Natural killer cell (primary cell): ENCODE measurements around the gene SLC6A3. TPM values are rescaled to one million over a fixed set of nuclear protein-coding genes. Genes with fewer than 3 reads are reported as not detected.
A peak's percentile ranks its signal among the peaks of the same experiment; 100 is the strongest.

Experiments used
- ATAC-seq, 3 donors: fragments of 150-1000 bp in 2 of 3; fragments of 200-7000 bp in 1 of 3; cut with Tn5 transposase; 1 replicate in 1 of 3; 2 replicates in 2 of 3; pipeline ENCODE4 v1.10.0; 2021; ENCODE audit warnings: mild to moderate bottlenecking in 2 of 3, moderate library complexity in 2 of 3
- DNase-seq, 2 donors: peaks; one replicate each; pipeline versions ENCODE4 v3.0.0 to v3.0.0-alpha.2; 2013 to 2021; ENCODE audit warnings: mixed read lengths in 1 of 2
- H3K27ac ChIP-seq: one replicate; pipeline ENCODE4 v1.5.1; 2013; ENCODE audit warnings: mild to moderate bottlenecking, low read length
- H3K27me3 ChIP-seq: one replicate; pipeline ENCODE4 v1.6.1; 2013; ENCODE audit warnings: low read length; ENCODE audit not compliant: control insufficient read depth, insufficient read depth
- H3K36me3 ChIP-seq: one replicate; pipeline ENCODE4 v1.6.1; 2013; ENCODE audit warnings: low read length; ENCODE audit not compliant: control insufficient read depth, insufficient read depth
- H3K4me1 ChIP-seq: one replicate; pipeline ENCODE4 v1.6.1; 2013; ENCODE audit warnings: low read length; ENCODE audit not compliant: control insufficient read depth, insufficient read depth
- H3K4me3 ChIP-seq: one replicate; pipeline ENCODE4 v1.5.1; 2013; ENCODE audit warnings: low read length
- H3K9me3 ChIP-seq: one replicate; pipeline ENCODE4 v1.6.1; 2013; ENCODE audit warnings: low read length; ENCODE audit not compliant: control insufficient read depth, insufficient read depth
- H3K27ac Mint-ChIP-seq, 2 donors: one replicate each; pipeline ENCODE4 v1.8.0; 2022; ENCODE audit warnings: mild to moderate bottlenecking in 2 of 2, mixed read lengths in 2 of 2, moderate library complexity in 1 of 2
- H3K27me3 Mint-ChIP-seq, 2 donors: one replicate each; pipeline ENCODE4 v1.8.0; 2022; ENCODE audit warnings: low read depth in 2 of 2, mixed read lengths in 2 of 2
- H3K36me3 Mint-ChIP-seq: one replicate; pipeline ENCODE4 v1.8.0; 2022; ENCODE audit warnings: mixed read lengths
- H3K4me1 Mint-ChIP-seq, 2 donors: one replicate each; pipeline ENCODE4 v1.8.0; 2022; ENCODE audit warnings: mixed read lengths in 2 of 2
- H3K4me3 Mint-ChIP-seq: one replicate; pipeline ENCODE4 v1.8.0; 2022; ENCODE audit warnings: mild to moderate bottlenecking, moderate library complexity, mixed read lengths
- H3K9me3 Mint-ChIP-seq, 2 donors: one replicate each; pipeline ENCODE4 v1.8.0; 2022; ENCODE audit warnings: mixed read lengths in 2 of 2
- CTCF ChIP-seq: fragments of 200-600 bp; IDR thresholded peaks from one replicate; pipeline ENCODE4 v1.8.0; 2022; ENCODE audit warnings: antibody characterized with exemption
- WGBS: methylation state at CpG from one replicate; pipeline ENCODE4 v1.1.7; 2013; ENCODE audit warnings: missing lambda C conversion rate; ENCODE audit not compliant: insufficient coverage; 5-methylcytosine and 5-hydroxymethylcytosine counted together
- intact Hi-C: fragments of 100-400 bp; cut with micrococcal nuclease; formaldehyde crosslinking; loops from one replicate; pipeline ENCODE4 v1.14.2; 2022
- total RNA-seq, 4 donors: library from RNA; stranded (reverse); fragments of 120-200 nt in 1 of 4; gene quantifications; one replicate each; pipeline versions ENCODE4 v1.2.3 to v1.2.4, GENCODE V29; 2013 to 2022

The SLC6A3 gene
- total RNA-seq, 3 donors from 2014 or later (not counting 1 experiment from before 2014, with no cell fraction given): not detected

- peaks cover 57 to 60% of the 10 kb centered on the region in 2 donors for H3K4me1 Mint-ChIP-seq
- H3K4me3 Mint-ChIP-seq: peak overlapping the region; percentile 25
- WGBS: 56% methylated on average over 12 of the region's 12 CpGs
These were observed 45.1 kb upstream of the SLC6A3 start for GRCh38 chr5:1490376-1490775.

GRCh38 chr5:1489754-1490153 lies 44.5 kb upstream of the SLC6A3 start:
- no peaks in the 10 kb centered on the region for H3K27me3 ChIP-seq
- ATAC-seq (no peak), DNase-seq (no peak)
- H3K4me3 Mint-ChIP-seq: no peak overlapping the region
- peaks cover 79% of the 10 kb centered on the region for H3K4me1 ChIP-seq
- H3K4me1 Mint-ChIP-seq: peaks cover 51 to 54% of the 10 kb centered on the region in 2 donors
- 88% methylated on average over 18 of the region's 18 CpGs for WGBS
- H3K27me3 Mint-ChIP-seq: no peaks in the 10 kb centered on the region
- no peaks in the 10 kb centered on the region for H3K9me3 ChIP-seq
- H3K36me3 ChIP-seq: peaks cover 87% of the 10 kb centered on the region
- H3K27ac ChIP-seq: peak overlapping the region; percentile 69
- intact Hi-C loops: loop anchor here (5.0 kb wide), 1 partner anchor 153 kb away; no protein-coding TSS in a partner anchor
- TF ChIP-seq CTCF: no peak
- no peaks in the 10 kb centered on the region for H3K36me3 Mint-ChIP-seq
- H3K27ac Mint-ChIP-seq: peak overlapping the region; percentile 52 to 97
- no peaks in the 10 kb centered on the region for H3K9me3 Mint-ChIP-seq
- no peak overlapping the region for H3K4me3 ChIP-seq

More at GRCh38 chr5:1490376-1490775, 45.1 kb upstream of the SLC6A3 start:
- Histone ChIP-seq H3K9me3 (no peaks in the 10 kb centered on the region), H3K4me1 (peaks cover 79% of the 10 kb centered on the region), H3K4me3 (no peak overlapping the region), H3K27me3 (no peaks in the 10 kb centered on the region), H3K36me3 (peaks cover 83% of the 10 kb centered on the region), H3K27ac (peak overlapping the region; percentile 12)
- no peak for ATAC-seq
- Mint-ChIP-seq H3K9me3 (no peaks in the 10 kb centered on the region), H3K27me3 (no peaks in the 10 kb centered on the region), H3K27ac (peak overlapping the region; percentile 52 to 97), H3K36me3 (no peaks in the 10 kb centered on the region)
- no peak for TF ChIP-seq CTCF
- no peak for DNase-seq
- intact Hi-C loops: loop anchor here (5.0 kb wide), 1 partner anchor 152 kb away; no protein-coding TSS in a partner anchor

GRCh38 chr5:1488882-1489680 lies 43.8 kb upstream of the SLC6A3 start:
- Histone ChIP-seq H3K9me3 (no peaks in the 10 kb centered on the region), H3K4me3 (no peak overlapping the region), H3K4me1 (peaks cover 77% of the 10 kb centered on the region), H3K27ac (peak overlapping the region; percentile 69), H3K27me3 (no peaks in the 10 kb centered on the region), H3K36me3 (peaks cover 87% of the 10 kb centered on the region)
- H3K4me1 Mint-ChIP-seq: peaks cover 44 to 47% of the 10 kb centered on the region in 2 donors
- no peaks in the 10 kb centered on the region for H3K27me3 Mint-ChIP-seq
- no peaks in the 10 kb centered on the region for H3K9me3 Mint-ChIP-seq
- H3K36me3 Mint-ChIP-seq: no peaks in the 10 kb centered on the region
- peak in 1 of 3 donors; percentile 62 for ATAC-seq
- DNase-seq: peak in 1 of 2 donors; percentile 60
- TF ChIP-seq CTCF: no peak
- intact Hi-C loops: no loop called here
- H3K27ac Mint-ChIP-seq: peak overlapping the region; percentile 60 to 97
- WGBS: 48% methylated on average over 14 of the region's 14 CpGs
- H3K4me3 Mint-ChIP-seq: no peak overlapping the region
